LNCAP (cell line): ENCODE results near the gene PPARA.

Experiments
- CTCF ChIP-seq: fragments of 450-650 bp; IDR thresholded peaks from 2 replicates; pipeline ENCODE4 v1.5.1; 2017; ENCODE audit warnings: mild to moderate bottlenecking

PPARA gene

GRCh38 chr22:46147471-46148267, 2.7 kb upstream of the PPARA start:
- no peak for TF ChIP-seq CTCF

GRCh38 chr22:46148336-46148735, 2.0 kb upstream of the PPARA start:
- TF ChIP-seq CTCF, result no peak

GRCh38 chr22:46148816-46149511, 1.4 kb upstream of the PPARA start:
- TF ChIP-seq CTCF, result no peak

GRCh38 chr22:46149512-46150033, 753 bp upstream of the PPARA start:
- TF ChIP-seq CTCF, result no peak

GRCh38 chr22:46150655-46151477, 540 bp downstream of the PPARA start:
- TF ChIP-seq CTCF, result no peak

GRCh38 chr22:46153930-46154329, 3.6 kb downstream of the PPARA start:
- no peak for TF ChIP-seq CTCF

- TF ChIP-seq CTCF, result no peak
These were observed 5.7 kb downstream of the PPARA start for GRCh38 chr22:46156031-46156430.
